ENCODE measurements around the gene ACACA. TPM values are rescaled to one million over a fixed set of nuclear protein-coding genes. Genes with fewer than 3 reads are reported as not detected.

ACACA gene
- 34.9 TPM for total RNA-seq
- polyA plus RNA-seq (ENCODE audit: insufficient read depth, low read depth, low replicate concordance), result 13.8 TPM
- long read RNA-seq, donor 1, partial matches to known transcripts, result 0 of 1 reads
- long read RNA-seq, donor 1, other reads (novel, unspliced or antisense), result 0 of 1 reads
- long read RNA-seq, donor 2, result 0 reads
- long read RNA-seq, donor 3, result 0 reads
- long read RNA-seq, donor 4, result 0 reads
- long read RNA-seq, donor 5, result 0 reads
- long read RNA-seq, donor 6, result 0 reads
- long read RNA-seq, donor 7, partial matches to known transcripts, result 1 of 8 reads
- long read RNA-seq, donor 7, other reads (novel, unspliced or antisense), result 7 of 8 reads
- long read RNA-seq, donor 8, result 0 reads
- long read RNA-seq, donor 9, result 0 reads
- long read RNA-seq, donor 10, result 0 reads

DNA sequence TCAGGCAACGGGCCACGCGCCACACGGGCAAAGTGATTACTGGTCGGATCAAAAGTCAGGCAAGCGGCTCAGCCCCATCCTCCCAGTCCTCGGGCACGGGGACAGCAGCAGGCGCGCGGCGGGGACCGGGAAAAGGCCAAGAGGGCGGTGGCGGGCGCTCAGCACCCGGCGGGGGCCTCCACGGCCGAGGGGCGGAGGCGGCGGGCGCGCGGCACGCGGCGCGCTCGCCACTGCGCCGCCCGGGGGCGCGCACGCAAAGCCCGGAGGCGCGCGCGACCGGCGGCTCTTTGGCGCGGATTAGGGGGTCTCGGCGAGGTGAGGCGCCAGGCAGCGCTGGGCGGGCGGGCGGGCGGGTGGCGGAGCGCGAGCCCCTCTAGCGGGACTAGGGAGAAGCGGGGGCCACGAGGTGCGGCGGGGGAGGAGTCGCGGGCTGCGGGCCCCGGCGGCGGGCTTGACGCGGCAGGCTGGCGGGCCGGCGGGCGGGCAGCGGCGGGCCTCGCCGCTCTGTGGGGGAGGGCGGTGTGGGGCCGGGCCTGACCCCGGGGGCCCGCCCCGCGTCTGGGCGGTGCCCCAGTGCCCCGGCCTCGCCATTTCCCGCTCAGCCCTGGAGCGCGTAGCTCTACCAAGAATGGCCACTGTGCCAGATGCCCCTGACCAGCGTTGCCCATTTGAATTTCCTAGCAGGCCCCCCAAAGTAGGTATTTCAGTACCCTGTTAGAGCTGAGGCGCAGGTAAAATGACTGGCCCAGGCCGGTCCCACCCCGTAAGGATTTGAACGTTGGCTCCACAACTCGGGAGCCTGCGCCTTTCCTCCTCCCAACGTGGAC lies at the start of gene ACACA, which contains the start of gene TADA2A:
Gene ACACA, minus strand, starts transcription at position 202 of the 827 bp plus-strand sequence. CDS start 537 bp downstream, outside the sequence.
Gene TADA2A, plus strand, starts transcription at position 252 of the 827 bp plus-strand sequence. CDS start 4,480 bp downstream, outside the sequence.
- no peaks in the 10 kb centered on the region for H3K27me3 ChIP-seq (ENCODE audit: control insufficient read depth, insufficient read depth, low read length)
- peak within 1 kb of the TSS; percentile 88 to 91 for H3K27ac ChIP-seq (ENCODE audit: low read depth in 2 of 2, low read length in 2 of 2)
- H3K4me3 ChIP-seq (ENCODE audit: low read length in 3 of 3), result peak within 1 kb of the TSS; percentile 69 to 95 (median 75)
- peak within 1 kb of the TSS; percentile 63 to 97 (median 67) for H3K9ac ChIP-seq (ENCODE audit: low read length in 3 of 3)
- FAIRE-seq (no peak), DNase-seq (peak; percentile 77 to 92 (median 81))
- H3K36me3 ChIP-seq (ENCODE audit: control insufficient read depth in 2 of 3, insufficient read depth in 3 of 3, low read length in 3 of 3), result no peaks in the 10 kb centered on the region
- no peaks in the 10 kb centered on the region for H3K9me3 ChIP-seq (ENCODE audit: control insufficient read depth in 2 of 3, insufficient read depth in 1 of 3, low read length in 3 of 3)
- TF ChIP-seq, protein P1, sequence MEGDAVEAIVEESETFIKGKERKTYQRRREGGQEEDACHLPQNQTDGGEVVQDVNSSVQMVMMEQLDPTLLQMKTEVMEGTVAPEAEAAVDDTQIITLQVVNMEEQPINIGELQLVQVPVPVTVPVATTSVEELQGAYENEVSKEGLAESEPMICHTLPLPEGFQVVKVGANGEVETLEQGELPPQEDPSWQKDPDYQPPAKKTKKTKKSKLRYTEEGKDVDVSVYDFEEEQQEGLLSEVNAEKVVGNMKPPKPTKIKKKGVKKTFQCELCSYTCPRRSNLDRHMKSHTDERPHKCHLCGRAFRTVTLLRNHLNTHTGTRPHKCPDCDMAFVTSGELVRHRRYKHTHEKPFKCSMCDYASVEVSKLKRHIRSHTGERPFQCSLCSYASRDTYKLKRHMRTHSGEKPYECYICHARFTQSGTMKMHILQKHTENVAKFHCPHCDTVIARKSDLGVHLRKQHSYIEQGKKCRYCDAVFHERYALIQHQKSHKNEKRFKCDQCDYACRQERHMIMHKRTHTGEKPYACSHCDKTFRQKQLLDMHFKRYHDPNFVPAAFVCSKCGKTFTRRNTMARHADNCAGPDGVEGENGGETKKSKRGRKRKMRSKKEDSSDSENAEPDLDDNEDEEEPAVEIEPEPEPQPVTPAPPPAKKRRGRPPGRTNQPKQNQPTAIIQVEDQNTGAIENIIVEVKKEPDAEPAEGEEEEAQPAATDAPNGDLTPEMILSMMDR (IDR thresholded peaks at IDR 0.05; ENCODE audit: borderline replicate concordance, extremely low read depth, insufficient read depth), result no peak
- intact Hi-C loops (cut with DNase I), result no loop called here
- H3K4me1 ChIP-seq (ENCODE audit: control insufficient read depth in 2 of 3, insufficient read depth in 2 of 3, low read depth in 1 of 3, low read length in 3 of 3), result peaks cover 0 to 11% (median 6%) of the 10 kb centered on the region in 3 donors

DNA sequence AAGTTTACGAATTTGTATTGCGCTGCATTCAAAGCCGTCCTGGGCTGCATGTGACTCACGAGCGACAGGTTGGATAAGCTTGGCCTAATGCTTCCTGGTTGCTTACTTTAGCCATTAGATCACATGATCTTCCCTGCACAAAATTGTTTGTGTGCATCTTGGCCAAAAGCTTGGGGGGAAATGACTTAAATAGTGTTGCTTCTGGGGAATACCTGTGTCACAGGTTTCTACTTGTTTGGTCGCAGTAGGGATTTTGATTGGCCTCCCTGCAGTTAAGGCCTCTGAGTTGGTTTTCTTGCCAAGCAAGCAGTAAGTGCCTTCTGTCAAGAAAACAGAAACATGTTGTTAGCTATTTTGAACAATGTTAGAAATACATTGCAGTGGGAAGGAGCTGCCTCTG lies 43.5 kb upstream of the ACACA start:
- DNase-seq (peak in 1 of 5 donors; percentile 41), FAIRE-seq (no peak)
- peaks cover 0 to 6% (median 0%) of the 10 kb centered on the region in 3 donors for H3K4me1 ChIP-seq (ENCODE audit: control insufficient read depth in 2 of 3, insufficient read depth in 2 of 3, low read depth in 1 of 3, low read length in 3 of 3)
- peak overlapping the region in 1 of 3 donors; percentile 15 for H3K9ac ChIP-seq (ENCODE audit: low read length in 3 of 3)
- TF ChIP-seq, protein P1 (IDR thresholded peaks at IDR 0.05; ENCODE audit: borderline replicate concordance, extremely low read depth, insufficient read depth), result no peak
- H3K27me3 ChIP-seq (ENCODE audit: control insufficient read depth, insufficient read depth, low read length), result no peaks in the 10 kb centered on the region
- intact Hi-C loops (cut with DNase I), result no loop called here
- H3K36me3 ChIP-seq (ENCODE audit: control insufficient read depth in 2 of 3, insufficient read depth in 3 of 3, low read length in 3 of 3), result peaks cover 0 to 2% (median 0%) of the 10 kb centered on the region in 3 donors
- H3K4me3 ChIP-seq (ENCODE audit: low read length in 3 of 3), result no peak overlapping the region
- H3K9me3 ChIP-seq (ENCODE audit: control insufficient read depth in 2 of 3, insufficient read depth in 1 of 3, low read length in 3 of 3), result no peaks in the 10 kb centered on the region
- peak overlapping the region; percentile 49 to 75 for H3K27ac ChIP-seq (ENCODE audit: low read depth in 2 of 2, low read length in 2 of 2)

DNA sequence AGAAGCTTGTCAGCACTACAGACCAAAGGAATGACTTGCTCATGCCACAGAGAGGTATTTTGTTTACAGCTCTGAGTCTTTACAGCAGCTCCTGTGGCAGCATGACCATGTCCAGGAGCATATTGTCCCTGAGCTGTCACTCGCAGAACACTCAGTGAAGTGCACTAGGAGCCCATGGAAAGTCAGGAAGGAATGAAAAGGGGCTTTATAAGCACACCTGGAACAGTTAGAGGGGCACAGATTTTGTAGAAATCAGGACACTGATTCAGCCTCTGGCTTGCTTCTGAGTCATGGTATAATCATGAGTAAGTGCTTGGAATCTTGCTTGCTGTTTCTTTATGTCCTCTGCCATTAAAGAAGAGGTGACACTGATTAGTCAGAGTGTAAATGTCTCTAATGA lies 41.0 kb upstream of the ACACA start:
- Histone ChIP-seq H3K9ac (ENCODE audit: low read length in 3 of 3) (no peak overlapping the region), H3K36me3 (ENCODE audit: control insufficient read depth in 2 of 3, insufficient read depth in 3 of 3, low read length in 3 of 3) (peaks cover 0 to 9% (median 2%) of the 10 kb centered on the region in 3 donors), H3K27ac (ENCODE audit: low read depth in 2 of 2, low read length in 2 of 2) (no peak overlapping the region), H3K9me3 (ENCODE audit: control insufficient read depth in 2 of 3, insufficient read depth in 1 of 3, low read length in 3 of 3) (no peaks in the 10 kb centered on the region), H3K27me3 (ENCODE audit: control insufficient read depth, insufficient read depth, low read length) (no peaks in the 10 kb centered on the region), H3K4me3 (ENCODE audit: low read length in 3 of 3) (no peak overlapping the region), H3K4me1 (ENCODE audit: control insufficient read depth in 2 of 3, insufficient read depth in 2 of 3, low read depth in 1 of 3, low read length in 3 of 3) (peaks cover 0 to 6% (median 0%) of the 10 kb centered on the region in 3 donors)
- FAIRE-seq, result no peak
- no peak for DNase-seq
- TF ChIP-seq, protein P1 (IDR thresholded peaks at IDR 0.05; ENCODE audit: borderline replicate concordance, extremely low read depth, insufficient read depth), result no peak
- intact Hi-C loops (cut with DNase I), result no loop called here

Data from kidney (tissue), 22 donors.